IMR-90 (cell line): ENCODE data around the gene RARB. TPM values are rescaled to one million over a fixed set of nuclear protein-coding genes. Genes with fewer than 3 reads are reported as not detected.

Experiments used
- ATAC-seq: fragments of 200-7000 bp; cut with Tn5 transposase; 2 replicates; pipeline ENCODE4 v1.9.1; 2020; ENCODE audit warnings: low read depth, mild to moderate bottlenecking, moderate library complexity
- BruUV-seq: library from RNA; stranded (reverse); fragments of 400-500 nt; replicated peaks from 2 replicates; lab custom pipeline; 2021; lab: Mats Ljungman, UMichigan
- CTCF ChIA-PET: fragments of 300-600 bp; formaldehyde crosslinking; extraction: SDS; loops from one replicate; lab custom pipeline; 2021; ENCODE audit warnings: antibody characterized with exemption; lab: Yijun Ruan, JAX
- POLR2A ChIA-PET: fragments of 300-600 bp; sonication (Branson Sonifier 250); formaldehyde crosslinking; loops from one replicate; lab custom pipeline; 2022; ENCODE audit warnings: antibody characterized with exemption; ENCODE audit not compliant: unreplicated experiment; lab: Charles Lee
- DNase-seq: peaks from one replicate; pipeline ENCODE4 v3.0.0; 2013
- H2AFZ ChIP-seq: replicated peaks from 2 replicates; pipeline ENCODE3; 2013; ENCODE audit warnings: low read length, mild to moderate bottlenecking; ENCODE audit not compliant: poor library complexity
- H2AK5ac ChIP-seq: 2 replicates; pipeline ENCODE4 v1.6.1; 2013; ENCODE audit warnings: low read depth, low read length, inconsistent platforms
- H2AK9ac ChIP-seq: replicated peaks from 2 replicates; pipeline ENCODE3; 2013; ENCODE audit warnings: mild to moderate bottlenecking, low read depth, low read length, moderate library complexity; ENCODE audit not compliant: poor library complexity
- H2BK120ac ChIP-seq: 2 replicates; pipeline ENCODE4 v1.6.1; 2013; ENCODE audit warnings: low read depth, low read length, inconsistent platforms
- H2BK15ac ChIP-seq: 3 replicates; pipeline ENCODE4 v1.6.1; 2013; ENCODE audit warnings: low read depth, low read length, inconsistent platforms
- H2BK20ac ChIP-seq: 2 replicates; pipeline ENCODE4 v1.6.1; 2013; ENCODE audit warnings: low read depth, mild to moderate bottlenecking, inconsistent platforms, low read length, moderate library complexity
- H2BK5ac ChIP-seq: 2 replicates; pipeline ENCODE4 v1.6.1; 2013; ENCODE audit warnings: mild to moderate bottlenecking, low read depth, low read length, inconsistent platforms; ENCODE audit not compliant: poor library complexity, severe bottlenecking
- H3K14ac ChIP-seq: replicated peaks from 2 replicates; pipeline ENCODE4 v1.6.1; 2013; ENCODE audit warnings: low read depth, low read length, inconsistent platforms
- H3K18ac ChIP-seq: 2 replicates; pipeline ENCODE4 v1.6.1; 2013; ENCODE audit warnings: low read depth, low read length, control low read depth
- H3K23ac ChIP-seq: 2 replicates; pipeline ENCODE4 v1.6.1; 2013; ENCODE audit warnings: low read depth, low read length, inconsistent platforms
- H3K27ac ChIP-seq: 2 replicates; pipeline ENCODE4 v1.5.1; 2013; ENCODE audit warnings: mild to moderate bottlenecking, control low read depth, low read length; ENCODE audit not compliant: insufficient read depth
- H3K27me3 ChIP-seq: 2 replicates; pipeline ENCODE4 v1.6.1; 2013; ENCODE audit warnings: low read length; ENCODE audit not compliant: control insufficient read depth, insufficient read depth
- H3K36me3 ChIP-seq: 2 replicates; pipeline ENCODE4 v1.6.1; 2013; ENCODE audit warnings: low read length, mixed read lengths; ENCODE audit not compliant: control insufficient read depth, insufficient read depth
- H3K4ac ChIP-seq: 2 replicates; pipeline ENCODE4 v1.6.1; 2013; ENCODE audit warnings: low read depth, low read length, inconsistent platforms
- H3K4me1 ChIP-seq: 2 replicates; pipeline ENCODE4 v1.6.1; 2013; ENCODE audit warnings: low read length, mixed read lengths; ENCODE audit not compliant: control insufficient read depth, insufficient read depth
- H3K4me2 ChIP-seq: 2 replicates; pipeline ENCODE4 v1.6.1; 2013; ENCODE audit warnings: low read depth, mild to moderate bottlenecking, control low read depth, low read length, moderate library complexity
- H3K4me3 ChIP-seq: 2 replicates; pipeline ENCODE4 v1.5.1; 2013; ENCODE audit warnings: low read depth, mild to moderate bottlenecking, control low read depth, low read length, moderate library complexity; ENCODE audit not compliant: insufficient read depth
- H3K56ac ChIP-seq: 2 replicates; pipeline ENCODE4 v1.6.1; 2013; ENCODE audit warnings: low read length, inconsistent platforms; ENCODE audit not compliant: insufficient read depth; ENCODE audit errors: extremely low read depth
- H3K79me1 ChIP-seq, 2 experiments: 2 replicates each; pipeline ENCODE4 v1.6.1; 2013; ENCODE audit warnings: low read length in 2 of 2, inconsistent platforms in 1 of 2, low read depth in 1 of 2
- H3K9ac ChIP-seq: 2 replicates; pipeline ENCODE4 v1.6.1; 2013; ENCODE audit warnings: low read depth, low read length, control low read depth
- H3K9me1 ChIP-seq: 2 replicates; pipeline ENCODE4 v1.6.1; 2013; ENCODE audit warnings: low read length, inconsistent platforms; ENCODE audit not compliant: insufficient read depth
- H3K9me3 ChIP-seq: 2 replicates; pipeline ENCODE4 v1.6.1; 2013; ENCODE audit warnings: low read length; ENCODE audit not compliant: control insufficient read depth, insufficient read depth
- H4K20me1 ChIP-seq: 2 replicates; pipeline ENCODE4 v1.6.1; 2013; ENCODE audit warnings: low read length, inconsistent platforms; ENCODE audit not compliant: insufficient read depth
- H4K5ac ChIP-seq: 2 replicates; pipeline ENCODE4 v1.6.1; 2013; ENCODE audit warnings: mild to moderate bottlenecking, low read depth, low read length, control low read depth
- H4K8ac ChIP-seq, 2 experiments: 2 replicates each; pipeline ENCODE4 v1.6.1; 2013; ENCODE audit warnings: low read depth in 2 of 2, low read length in 2 of 2, control low read depth in 1 of 2, inconsistent platforms in 1 of 2
- H4K91ac ChIP-seq: 2 replicates; pipeline ENCODE4 v1.6.1; 2013; ENCODE audit warnings: low read depth, low read length, inconsistent platforms; ENCODE audit not compliant: insufficient read depth
- BHLHE40 ChIP-seq: fragments of 150-350 bp; IDR thresholded peaks from 2 replicates; pipeline ENCODE4 v1.6.1; 2016; ENCODE audit warnings: mild to moderate bottlenecking, low read depth, low read length
- CEBPB ChIP-seq: IDR thresholded peaks from 2 replicates; pipeline ENCODE4 v1.6.1; 2012; ENCODE audit warnings: low read depth, low read length, improper control_type of control experiment
- MAFK ChIP-seq: IDR thresholded peaks from 2 replicates; pipeline ENCODE4 v1.6.1; 2012; ENCODE audit warnings: low read depth, low read length, improper control_type of control experiment
- NFE2L2 ChIP-seq: fragments of 150-350 bp; IDR thresholded peaks from 2 replicates; pipeline ENCODE4 v1.6.1; 2016; ENCODE audit warnings: low read depth, mild to moderate bottlenecking, low read length
- RCOR1 ChIP-seq: IDR thresholded peaks from 2 replicates; pipeline ENCODE4 v1.6.1; 2012; ENCODE audit warnings: mild to moderate bottlenecking, low read length, improper control_type of control experiment; ENCODE audit not compliant: insufficient replicate concordance
- SMC3 ChIP-seq: fragments of 150-350 bp; IDR thresholded peaks from 2 replicates; pipeline ENCODE4 v1.6.1; 2016; ENCODE audit warnings: low read depth, mild to moderate bottlenecking, antibody characterized with exemption, low read length, moderate library complexity
- WGBS, 2 experiments: methylation state at CpG; one replicate each; pipeline versions ENCODE4 v1.1.5 to v1.1.7; 2013; ENCODE audit warnings: missing lambda C conversion rate in 2 of 2; ENCODE audit not compliant: insufficient read length in 1 of 2; ENCODE audit errors: extremely low coverage in 2 of 2; 5-methylcytosine and 5-hydroxymethylcytosine counted together
- dilution Hi-C: fragments of 300-500 bp; cut with HindIII; formaldehyde crosslinking; loops from one replicate; pipeline ENCODE4 v1.14.3; 2018; ENCODE audit warnings: low sequenced_read_pairs; ENCODE audit not compliant: unreplicated experiment
- in situ Hi-C: fragments of 300-500 bp; cut with MboI; formaldehyde crosslinking; loops from 3 replicates; pipeline ENCODE4 v1.14.3; 2019; ENCODE audit warnings: low sequenced_read_pairs, inconsistent platforms, mixed read lengths
- intact Hi-C: fragments of 100-400 bp; cut with micrococcal nuclease; formaldehyde crosslinking; loops from 2 replicates; pipeline ENCODE4 v1.10.0; 2022
- polyA plus RNA-seq, 3 experiments: library from polyadenylated mRNA; depleted of rRNA; stranded (reverse); fragments of >200 nt; gene quantifications; 2 replicates each; pipeline ENCODE4 v1.2.3, GENCODE V29; 2012; ENCODE audit warnings: low replicate concordance in 1 of 3
- total RNA-seq: library from RNA; depleted of rRNA; stranded (reverse); fragments of >200 nt; gene quantifications from 2 replicates; pipeline ENCODE4 v1.2.3, GENCODE V29; 2012

Gene RARB
- total and polyA plus RNA-seq, 2 of the 4 experiments (the other 2 are of a cell fraction): 0.53 to 1.4 TPM

GRCh38 chr3:25572336-25572735, 144.3 kb downstream of the RARB start:
- peak overlapping the region; percentile 64 for H4K91ac ChIP-seq
- H3K9me3 ChIP-seq: no peaks in the 10 kb centered on the region
- H3K9me1 ChIP-seq: peaks cover 10% of the 10 kb centered on the region
- intact Hi-C loops (loop anchor here (5.0 kb wide), 1 partner anchor 1280 kb away; no protein-coding TSS in a partner anchor), in situ Hi-C loops (no loop called here), dilution Hi-C loops (no loop called here)
- H3K4me1 ChIP-seq: peaks cover 9% of the 10 kb centered on the region
- H3K27ac ChIP-seq: no peak overlapping the region
- POLR2A ChIA-PET: no interaction called here
- H3K4me2 ChIP-seq: no peak overlapping the region
- H3K27me3 ChIP-seq: no peaks in the 10 kb centered on the region
- H2BK20ac ChIP-seq: peak overlapping the region; percentile 97
- no peak overlapping the region for H3K9ac ChIP-seq
- H3K14ac ChIP-seq: peak overlapping the region; percentile 84; the same call in 1 of the 2 replicates
- CTCF ChIA-PET: no interaction called here
- H3K18ac ChIP-seq: no peak overlapping the region; the same call in 1 of the 2 replicates
- no TSS peak for BruUV-seq
- peak overlapping the region; percentile 66 for H2AK9ac ChIP-seq
- no CpG with 5 or more reads among the region's 3 CpGs for WGBS, 2 experiments
- no peaks in the 10 kb centered on the region for H3K79me1 ChIP-seq
- peak overlapping the region; percentile 95 for H2BK120ac ChIP-seq
- peak overlapping the region; percentile 66 for H3K4ac ChIP-seq
- peak overlapping the region; percentile 89; the same call in 1 of the 3 replicates for H2BK15ac ChIP-seq
- no peaks in the 10 kb centered on the region for H4K20me1 ChIP-seq
- peak overlapping the region; percentile 74; the same call in 1 of the 2 replicates for H2AK5ac ChIP-seq
- H3K23ac ChIP-seq: no peak overlapping the region
- ATAC-seq (no peak), DNase-seq (no peak)
- peak overlapping the region; percentile 93 for H2BK5ac ChIP-seq
- no peak overlapping the region for H3K56ac ChIP-seq
- peak overlapping the region; percentile 54 to 88; a peak in 3 of 4 replicates for H4K8ac ChIP-seq
- TF ChIP-seq NFE2L2: no peak
- TF ChIP-seq CEBPB: no peak
- no peak for TF ChIP-seq SMC3
- TF ChIP-seq MAFK: no peak
- no peak for TF ChIP-seq RCOR1
- no peak for TF ChIP-seq BHLHE40
- no peak overlapping the region for H3K4me3 ChIP-seq
- peak overlapping the region; percentile 92 for H2AFZ ChIP-seq
- H4K5ac ChIP-seq: no peak overlapping the region; the same call in 1 of the 2 replicates
- H3K36me3 ChIP-seq: no peaks in the 10 kb centered on the region
